HG02852 (cell line): Measurements from ENCODE around the gene MOSMO.
"Not testable (repeated sequence)": the region's sequence is repeated elsewhere in the genome, so short reads cannot be mapped to it uniquely, and the experiment has no call there.

ENCODE experiments used
- ATAC-seq: cut with Tn5 transposase; IDR thresholded peaks from one replicate; pipeline ENCODE4 v1.9.1; 2021; ENCODE audit warnings: mild to moderate bottlenecking, moderate library complexity; ENCODE audit not compliant: unreplicated experiment

The MOSMO gene

GRCh38 chr16:22001591-22001990, 6.3 kb upstream of the MOSMO start:
- no peak for ATAC-seq

GRCh38 chr16:22002047-22002446, 5.9 kb upstream of the MOSMO start:
- not testable (repeated sequence) for ATAC-seq

GRCh38 chr16:22003195-22003594, 4.7 kb upstream of the MOSMO start:
- ATAC-seq, result no peak

DNA sequence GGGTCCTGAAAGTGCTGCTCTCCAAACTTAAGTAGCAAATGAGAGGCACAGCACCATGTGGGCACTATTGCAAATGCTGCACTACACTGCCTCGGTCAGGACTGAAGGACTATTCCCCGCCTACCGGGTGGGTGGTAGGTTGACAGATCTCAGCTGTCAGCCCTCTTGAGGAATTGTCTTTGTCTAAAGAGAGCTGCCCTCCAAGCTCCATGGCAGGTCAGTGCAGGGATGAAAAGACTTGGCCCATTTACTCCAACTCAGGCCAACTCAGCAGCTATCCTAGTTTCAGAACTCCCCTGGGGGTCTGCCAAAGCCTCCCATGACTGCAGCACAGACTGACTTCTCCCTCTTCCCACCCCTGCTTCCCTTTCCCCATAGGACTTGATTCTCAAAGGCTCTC, 3.6 kb upstream of the MOSMO start:
- no peak for ATAC-seq

DNA sequence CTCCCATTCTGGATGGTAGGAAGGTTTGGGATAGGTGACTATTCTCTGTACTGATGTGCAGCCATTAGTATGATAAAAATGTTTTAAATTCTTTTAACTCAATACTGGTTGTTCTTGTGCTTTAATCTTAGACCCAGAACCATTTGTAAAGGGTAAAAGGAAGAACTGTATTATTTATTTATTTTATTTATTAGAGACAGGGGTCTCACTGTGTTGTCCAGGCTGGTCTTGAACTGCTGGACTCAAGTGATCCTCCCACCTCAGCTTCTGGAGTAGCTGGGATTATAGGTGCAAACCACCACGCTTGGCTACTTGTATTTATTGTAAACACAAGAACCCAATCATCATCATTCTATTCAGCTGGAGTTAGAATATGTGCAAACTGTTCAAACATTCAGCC, 2.2 kb upstream of the MOSMO start:
- no peak for ATAC-seq

GRCh38 chr16:22006636-22007035, 1.3 kb upstream of the MOSMO start:
- ATAC-seq, result no peak

DNA sequence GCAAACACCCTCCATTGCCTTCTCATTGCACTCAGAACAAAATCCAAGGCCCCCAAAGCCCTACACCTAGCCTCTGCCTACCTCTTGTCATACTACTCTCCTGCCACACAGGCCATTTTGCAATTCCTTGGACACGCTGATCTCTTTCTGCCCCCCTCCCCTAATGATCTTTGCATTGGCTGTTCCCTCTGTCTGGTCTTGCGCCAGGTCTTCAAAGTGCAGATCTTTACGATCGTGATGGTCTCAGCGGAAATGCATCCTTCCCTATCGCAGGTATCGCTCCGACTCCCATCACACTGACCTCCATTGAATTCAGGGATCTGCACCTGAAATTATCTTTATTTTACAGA, 777 bp upstream of the MOSMO start:
- ATAC-seq, result no peak

GRCh38 chr16:22008215-22009059, 526 bp downstream of the MOSMO start:
- peak; percentile 28 for ATAC-seq

DNA sequence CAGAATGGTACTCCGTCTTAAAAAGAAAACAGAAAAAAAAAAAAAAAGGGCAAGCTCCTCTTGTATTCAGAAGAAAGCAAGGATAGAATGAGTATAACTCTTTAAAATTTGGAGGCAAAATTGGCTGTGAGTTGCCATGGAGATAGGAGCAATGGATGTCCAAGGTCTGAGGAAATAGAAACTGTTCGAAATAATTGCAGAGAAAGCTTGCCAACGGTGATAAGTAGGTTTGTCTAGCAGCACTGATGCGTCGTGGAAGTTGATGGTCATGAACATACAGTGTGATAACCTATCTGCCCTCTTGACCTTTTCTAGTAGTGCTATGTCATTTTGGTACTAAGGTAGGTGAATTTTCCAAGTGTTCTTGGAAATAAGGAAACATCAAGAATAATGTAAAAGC, 3.0 kb downstream of the MOSMO start:
- no peak for ATAC-seq

DNA sequence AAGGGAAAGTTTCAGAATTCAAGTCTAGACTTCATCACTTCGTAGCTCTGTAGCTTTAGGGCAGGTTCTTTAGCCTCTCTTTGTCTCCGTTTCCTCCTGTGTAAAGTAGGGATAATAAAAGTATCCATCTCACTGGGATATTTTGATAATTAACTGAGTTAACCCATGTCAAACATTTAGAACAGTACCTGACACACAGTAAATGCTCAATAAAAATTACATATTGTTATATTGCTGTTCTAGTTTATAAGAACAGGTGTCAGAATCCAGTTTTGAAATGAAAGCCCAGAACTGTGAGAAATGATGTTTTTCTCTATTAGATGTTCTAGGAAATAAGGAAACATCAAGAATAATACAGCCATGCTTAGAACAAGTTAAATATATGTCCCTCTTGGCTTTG, 4.3 kb downstream of the MOSMO start:
- ATAC-seq, result no peak

DNA sequence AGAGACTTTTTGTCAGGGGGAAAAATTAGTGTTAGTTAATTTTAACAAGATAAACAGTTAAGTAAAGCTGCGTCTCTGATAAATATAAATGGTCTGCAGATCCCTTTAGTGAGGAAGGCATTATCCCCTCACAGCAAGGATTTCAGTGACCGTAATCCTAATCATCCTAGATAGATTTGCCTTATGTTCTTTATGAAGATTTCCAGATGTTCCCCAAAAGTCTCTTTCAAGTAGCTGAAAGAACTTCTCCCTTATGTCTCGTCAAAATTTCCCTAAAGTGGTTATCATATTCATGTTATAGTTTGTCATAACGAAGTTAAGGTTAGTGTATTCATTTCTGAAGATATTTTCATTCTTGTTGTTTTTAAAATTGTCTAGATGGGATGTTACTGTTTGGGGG, 5.6 kb downstream of the MOSMO start:
- ATAC-seq, result no peak

- ATAC-seq, result peak; percentile 69
Observed at GRCh38 chr16:22014271-22014873, 6.5 kb downstream of the MOSMO start.

- no peak for ATAC-seq
Observed at GRCh38 chr16:22016927-22017326, 9.0 kb downstream of the MOSMO start.

GRCh38 chr16:22018559-22018958, 10.6 kb downstream of the MOSMO start:
- ATAC-seq, result no peak

DNA sequence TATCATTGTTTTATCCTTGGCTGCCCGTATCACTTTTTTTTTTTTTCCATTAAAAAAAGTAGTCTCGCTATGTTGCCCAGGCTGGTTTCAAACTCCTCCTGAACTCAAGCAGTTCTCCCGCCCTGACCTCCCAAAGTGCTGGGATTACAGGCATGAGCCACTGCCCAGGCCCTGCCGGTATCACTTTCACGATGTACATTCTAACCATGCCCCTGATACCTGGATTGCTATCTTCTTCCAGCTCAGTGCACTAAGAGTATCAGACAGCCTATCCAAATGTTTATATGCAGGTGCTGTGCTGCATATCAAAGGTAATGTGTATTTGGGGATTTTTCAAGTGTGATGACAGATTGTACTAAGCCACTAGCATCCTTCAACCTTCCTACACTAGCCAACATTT, 14.2 kb downstream of the MOSMO start:
- ATAC-seq, result no peak

DNA sequence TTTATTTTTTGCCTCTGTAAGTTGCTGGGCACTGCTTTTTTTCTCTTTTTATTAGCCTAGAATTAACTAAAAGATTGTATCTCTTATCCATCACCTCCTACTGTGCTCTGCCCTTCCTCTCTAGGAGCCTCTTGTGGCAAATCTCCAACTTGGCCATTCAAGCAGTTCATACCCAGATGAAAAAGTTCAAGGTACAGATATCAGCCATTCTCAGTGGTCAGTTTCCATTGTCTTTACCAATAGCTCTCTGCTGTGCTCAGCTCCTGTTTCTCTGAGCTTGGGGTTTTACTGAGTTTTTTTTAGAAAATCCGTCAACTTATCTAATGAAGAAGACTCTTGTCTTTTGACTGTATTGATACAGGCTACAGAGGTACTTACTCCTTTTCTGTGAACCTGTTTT, 15.6 kb downstream of the MOSMO start:
- ATAC-seq, result peak; percentile 60

- not testable (repeated sequence) for ATAC-seq
Observed at GRCh38 chr16:22024785-22025184, 16.9 kb downstream of the MOSMO start.

DNA sequence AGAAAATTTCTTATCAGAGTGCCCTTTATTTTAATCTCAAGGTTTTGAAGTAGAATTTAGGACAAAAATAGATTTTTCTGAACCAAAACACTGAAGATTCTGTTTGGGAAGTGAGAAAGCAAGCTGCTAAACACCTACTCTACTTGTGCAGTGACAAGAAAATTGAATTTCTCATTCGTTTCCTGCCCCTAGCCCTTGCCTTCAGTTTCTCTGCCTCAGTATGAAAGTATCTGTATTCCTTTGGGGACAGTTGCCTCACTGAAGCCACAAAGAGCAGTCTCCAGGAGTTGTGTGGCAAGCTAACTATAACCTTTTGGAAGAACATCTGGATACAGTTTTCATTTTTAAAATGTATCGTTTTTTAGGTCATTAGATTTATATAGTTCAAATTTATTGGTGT, 19.7 kb downstream of the MOSMO start:
- no peak for ATAC-seq

DNA sequence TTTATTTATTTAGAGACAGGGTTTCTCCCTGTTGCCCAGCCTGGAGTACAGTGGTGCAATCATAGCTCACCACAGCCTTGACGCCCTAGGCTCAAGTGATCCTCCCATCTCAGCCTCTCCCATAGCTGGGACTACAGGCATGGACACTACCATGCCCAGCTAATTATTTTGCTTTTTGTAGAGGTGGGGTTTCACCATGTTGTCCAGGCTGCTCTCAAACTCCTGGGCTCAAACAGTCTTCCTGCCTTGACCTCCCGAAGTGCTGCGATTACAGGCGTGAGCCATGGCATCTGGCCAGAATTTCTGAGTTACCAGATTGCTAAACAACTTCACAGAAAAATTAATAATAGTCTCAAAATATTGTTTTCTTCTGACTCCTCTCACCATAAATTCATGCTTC, 21.7 kb downstream of the MOSMO start:
- no peak for ATAC-seq

DNA sequence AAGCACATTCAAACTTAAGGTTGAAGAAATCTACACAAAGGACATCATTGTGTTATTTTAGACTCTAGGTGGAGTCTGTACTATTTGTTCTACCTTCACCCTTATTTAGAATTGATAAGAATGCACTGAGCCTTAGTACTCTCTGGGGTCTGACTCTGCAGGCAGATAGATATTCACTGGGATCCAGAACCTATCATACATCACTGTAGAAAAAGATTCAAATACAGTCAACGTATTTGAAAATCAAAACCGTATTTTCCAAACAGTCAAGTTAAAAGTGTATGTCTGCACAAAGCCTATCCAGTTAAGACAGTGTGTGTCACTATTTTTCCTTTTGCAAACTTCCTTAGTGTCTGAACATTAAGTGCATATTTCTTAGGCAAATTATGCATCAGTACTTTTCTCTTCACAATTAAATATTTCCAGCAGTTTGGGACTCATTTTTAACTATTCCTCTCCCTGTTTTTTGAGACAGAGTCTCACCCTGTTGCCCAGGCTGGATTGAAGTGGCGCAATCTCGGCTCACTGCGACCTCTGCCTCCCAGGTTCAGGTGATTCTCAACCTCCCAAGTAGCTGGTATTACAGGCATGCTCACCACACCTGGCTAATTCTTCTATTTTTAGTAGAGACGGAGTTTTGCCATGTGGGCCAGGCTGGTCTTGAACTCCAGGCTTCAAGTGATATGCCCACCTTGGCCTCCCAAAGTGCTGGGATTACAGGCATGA, 22.3 kb downstream of the MOSMO start:
- no peak for ATAC-seq

DNA sequence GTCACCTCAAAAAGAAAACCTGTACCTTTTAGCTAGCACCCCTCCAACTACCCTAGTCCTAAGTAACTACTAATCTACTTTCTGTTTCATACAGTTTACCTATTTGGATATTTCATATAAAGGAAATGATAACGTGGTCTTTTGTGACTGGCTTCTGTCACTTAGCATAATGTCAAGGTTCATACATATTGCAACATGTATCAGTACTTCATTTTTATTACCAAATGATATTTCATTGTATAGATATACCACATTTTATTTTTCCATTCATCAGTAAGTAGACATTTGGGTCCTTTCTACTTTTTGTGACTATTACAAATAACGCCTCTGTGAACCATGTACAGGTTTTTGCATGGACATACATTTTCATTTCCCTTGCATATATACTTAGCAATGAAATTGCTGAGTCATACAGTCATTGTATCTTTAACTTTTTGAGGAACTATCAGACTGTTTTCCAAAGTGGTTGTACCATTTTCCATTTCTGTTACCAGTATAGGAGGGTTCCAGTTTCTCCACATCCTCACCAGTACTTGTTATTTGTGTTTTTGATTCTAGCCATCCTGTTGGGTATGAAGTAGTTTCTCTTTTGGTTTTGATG, 23.7 kb downstream of the MOSMO start:
- ATAC-seq, result no peak

GRCh38 chr16:22034503-22034902, 26.6 kb downstream of the MOSMO start:
- no peak for ATAC-seq
